ENCODE data around the gene CEP295NL.

- TF ChIP-seq GATA2 (IDR thresholded peaks at IDR 0.05; ENCODE audit: low read depth, low read length), result no peak
- no peak for TF ChIP-seq GATA3 (IDR thresholded peaks at IDR 0.05; ENCODE audit: low read depth, low read length)
Measured at GRCh38 chr17:78855561-78856165, 47.3 kb downstream of the CEP295NL start.
